ENCODE results near the gene RPRD1B.

Gene RPRD1B

GRCh38 chr20:38139156-38139912 is 105.8 kb downstream of the RPRD1B start:
- DNase-seq (ENCODE audit: low read depth) = no peak
- TF ChIP-seq CTCF (IDR thresholded peaks at IDR 0.05; ENCODE audit: control insufficient read depth, extremely low read depth, insufficient read depth) = no peak
- no peak overlapping the region for H3K4me3 ChIP-seq (ENCODE audit: low read depth, low read length)

- TF ChIP-seq CTCF (IDR thresholded peaks at IDR 0.05; ENCODE audit: control insufficient read depth, extremely low read depth, insufficient read depth) = no peak
- H3K4me3 ChIP-seq (ENCODE audit: low read depth, low read length) = no peak overlapping the region
- DNase-seq (ENCODE audit: low read depth) = no peak
These were observed 106.6 kb downstream of the RPRD1B start for GRCh38 chr20:38139977-38140753.

GRCh38 chr20:38141204-38141888 is 107.8 kb downstream of the RPRD1B start:
- TF ChIP-seq CTCF (IDR thresholded peaks at IDR 0.05; ENCODE audit: control insufficient read depth, extremely low read depth, insufficient read depth) = no peak
- DNase-seq (ENCODE audit: low read depth) = no peak
- H3K4me3 ChIP-seq (ENCODE audit: low read depth, low read length) = no peak overlapping the region

All from LNCaP clone FGC (cell line).